DMS53 (cell line): ENCODE measurements around the gene KLHL40.
A peak's percentile ranks its signal among the peaks of the same experiment; 100 is the strongest.

ENCODE experiments used
- DNase-seq: peaks from one replicate; lab custom pipeline; 2025; lab: John Stamatoyannopoulos, UW

Gene KLHL40

DNA sequence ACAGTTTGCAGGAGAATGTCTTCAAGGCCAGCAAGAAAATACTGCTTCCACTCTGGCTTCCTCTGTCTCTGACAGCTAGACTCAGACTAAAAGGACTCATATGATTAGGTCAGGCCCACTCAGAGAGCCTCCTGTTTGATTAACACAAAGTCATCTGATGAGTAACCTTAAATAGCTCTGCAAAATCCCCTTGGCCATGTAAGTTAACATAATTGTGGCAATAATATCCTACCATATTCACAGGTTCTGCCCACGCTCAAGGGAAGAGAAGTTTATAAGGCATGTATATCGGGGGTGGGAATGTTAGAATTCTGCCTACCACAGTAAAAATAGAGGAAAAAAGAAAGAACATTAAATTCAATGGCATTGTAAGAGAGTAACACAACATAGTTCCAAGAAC lies 37.9 kb downstream of the KLHL40 start:
- DNase-seq: no peak

DNA sequence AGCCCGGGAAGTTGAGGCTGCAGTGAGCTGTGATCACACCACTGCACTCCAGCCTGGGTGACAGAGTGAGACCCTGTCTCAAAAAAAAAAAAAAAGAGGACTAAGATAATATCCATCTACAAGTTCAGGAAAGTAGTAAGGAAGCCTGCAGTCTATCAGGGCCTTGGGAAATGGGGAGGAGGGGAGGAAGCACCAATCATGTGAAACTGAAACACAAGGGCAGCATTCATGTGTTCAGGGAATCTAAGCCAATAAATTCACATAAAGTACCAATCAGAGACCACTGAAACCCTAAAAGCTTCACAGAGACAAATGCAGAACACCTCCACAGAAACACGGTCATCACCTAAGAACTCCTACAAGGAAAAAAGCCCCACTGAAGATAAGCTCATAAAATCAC lies 40.1 kb downstream of the KLHL40 start:
- no peak for DNase-seq

DNA sequence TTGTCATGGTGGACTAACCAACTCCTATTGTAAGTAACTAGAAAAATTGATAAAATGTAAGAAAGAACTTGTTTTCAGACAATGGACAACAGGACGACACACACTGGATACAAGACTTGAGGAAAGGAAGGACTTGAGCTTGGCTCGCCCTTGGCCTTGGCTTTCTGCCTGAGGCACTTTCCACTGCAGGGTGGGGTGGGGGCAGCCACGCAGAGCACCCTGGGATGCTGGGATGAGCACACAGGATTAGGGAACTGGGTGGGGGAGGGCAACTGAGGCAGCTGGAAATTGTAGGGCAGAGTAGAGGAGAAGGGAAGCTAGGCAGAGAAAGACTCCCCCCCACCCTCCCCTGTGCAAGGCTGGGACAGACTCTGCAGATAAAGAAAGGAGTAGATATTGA lies 42.7 kb downstream of the KLHL40 start:
- DNase-seq: no peak

DNA sequence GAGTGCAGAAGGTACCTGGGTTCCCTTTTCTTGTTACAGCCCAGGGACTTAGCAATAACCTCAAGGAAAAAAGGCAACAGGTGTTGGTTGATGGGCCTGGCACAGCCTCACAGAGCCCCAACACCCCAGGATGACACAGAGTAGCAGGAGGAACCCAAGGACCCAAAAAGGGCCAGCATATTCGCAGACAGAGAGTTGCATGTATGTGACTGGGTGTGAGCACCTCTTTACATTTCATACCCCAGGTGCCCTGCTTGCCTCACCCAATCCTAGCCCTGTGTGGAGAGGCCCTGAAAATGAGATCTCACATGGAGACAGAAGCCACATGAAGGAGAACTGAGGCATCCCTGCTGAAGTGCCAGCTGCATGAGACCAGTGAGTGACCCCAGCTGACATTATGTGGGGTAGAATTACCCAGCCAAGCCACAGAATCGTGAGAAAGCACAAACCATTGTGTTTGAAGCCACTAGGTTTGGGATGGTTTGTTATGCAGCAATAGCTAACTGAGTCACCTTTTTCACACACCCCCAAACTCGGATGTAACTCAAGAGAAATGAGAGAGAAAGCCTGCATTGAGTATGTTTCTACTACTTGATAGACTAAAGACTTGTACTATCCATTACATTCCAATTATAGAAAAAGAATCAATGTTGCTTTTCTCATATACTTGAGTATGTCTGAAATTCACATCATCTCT lies 43.5 kb downstream of the KLHL40 start:
- DNase-seq: no peak

- no peak for DNase-seq
These were observed 44.2 kb downstream of the KLHL40 start for GRCh38 chr3:42729404-42730145.

GRCh38 chr3:42730294-42730693 lies 45.0 kb downstream of the KLHL40 start:
- DNase-seq: no peak

GRCh38 chr3:42730706-42731420 lies 45.5 kb downstream of the KLHL40 start:
- DNase-seq: no peak

DNA sequence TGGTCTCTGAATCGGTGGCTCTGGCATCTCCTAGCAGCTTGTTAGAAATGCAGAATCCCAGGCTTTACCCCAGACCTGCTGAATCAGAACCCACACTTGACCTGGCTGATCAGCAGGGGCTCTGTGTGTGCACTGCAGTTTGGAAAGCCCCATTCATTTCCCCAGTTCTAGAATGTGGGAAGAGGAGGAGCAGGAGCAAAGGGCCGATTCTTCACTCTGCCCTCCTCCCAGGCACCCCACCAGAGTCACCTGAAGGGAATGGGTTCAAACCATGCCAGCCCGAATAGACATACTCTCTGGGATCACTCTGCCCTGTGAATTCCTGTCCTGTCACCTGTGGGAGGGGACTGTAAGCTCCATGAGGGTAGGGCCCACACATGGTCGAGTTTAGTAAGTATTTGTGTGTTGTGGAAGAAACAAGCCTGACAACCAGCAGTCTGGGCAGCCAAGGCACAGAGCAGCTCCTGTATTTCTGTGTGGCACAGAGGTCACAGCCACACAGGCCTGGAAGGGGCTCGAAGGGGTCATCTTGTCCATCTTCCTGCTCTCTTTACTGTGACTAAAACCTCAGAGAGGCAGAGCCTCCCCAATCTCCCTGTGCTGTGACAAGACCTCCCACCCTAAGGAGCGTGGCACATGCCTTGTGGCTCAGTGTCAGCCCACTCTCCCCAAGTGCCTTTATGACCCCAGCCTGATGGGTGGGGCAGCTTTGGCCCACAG lies 46.3 kb downstream of the KLHL40 start:
- no peak for DNase-seq

- no peak for DNase-seq
These were observed 47.0 kb downstream of the KLHL40 start for GRCh38 chr3:42732196-42732828.

GRCh38 chr3:42732829-42733459 lies 47.6 kb downstream of the KLHL40 start:
- peak; percentile 2 for DNase-seq

DNA sequence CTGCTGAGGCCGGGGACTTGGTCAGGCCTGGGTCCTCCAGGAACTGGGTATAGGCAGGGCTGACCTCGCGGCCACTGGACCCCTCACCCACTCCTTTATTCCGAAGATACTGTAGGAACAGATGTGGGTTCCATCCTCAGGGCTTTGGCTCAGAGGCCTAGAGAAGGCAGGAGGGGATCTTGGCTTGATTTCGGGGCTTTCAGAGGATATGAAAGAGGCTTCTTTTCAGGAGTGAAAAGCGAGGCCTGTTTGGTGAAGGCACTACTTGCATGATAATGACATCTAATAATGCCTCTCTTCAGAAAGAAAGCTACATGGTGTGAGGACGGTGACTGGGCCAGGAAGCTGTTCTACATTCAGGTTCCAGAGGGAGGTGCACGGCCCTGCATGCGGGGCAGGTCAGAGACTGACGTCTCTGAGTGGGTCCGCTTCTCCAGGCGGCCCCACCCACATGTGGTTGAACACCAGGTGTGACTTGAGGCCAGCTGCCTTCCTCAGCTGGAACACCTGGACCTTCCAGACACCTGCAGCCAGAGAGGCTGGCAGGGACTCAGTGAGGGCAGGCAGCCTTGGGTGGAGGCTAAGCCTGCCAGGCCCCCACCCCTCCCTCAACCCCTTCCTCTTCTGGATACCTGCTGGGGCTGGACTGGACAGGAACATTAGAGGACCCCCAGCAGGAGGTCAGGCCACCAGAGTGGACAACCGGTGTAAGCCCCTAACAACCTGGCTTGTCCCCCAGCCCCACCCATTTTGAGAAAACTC lies 48.3 kb downstream of the KLHL40 start:
- DNase-seq: peak; percentile 59

- DNase-seq: no peak
These were observed 49.0 kb downstream of the KLHL40 start for GRCh38 chr3:42734263-42734860.

GRCh38 chr3:42735019-42735418 lies 49.7 kb downstream of the KLHL40 start:
- no peak for DNase-seq

GRCh38 chr3:42735615-42736014 lies 50.3 kb downstream of the KLHL40 start:
- DNase-seq: no peak

- no peak for DNase-seq
These were observed 50.7 kb downstream of the KLHL40 start for GRCh38 chr3:42736081-42736480.

- DNase-seq: no peak
These were observed 51.2 kb downstream of the KLHL40 start for GRCh38 chr3:42736531-42736930.

DNA sequence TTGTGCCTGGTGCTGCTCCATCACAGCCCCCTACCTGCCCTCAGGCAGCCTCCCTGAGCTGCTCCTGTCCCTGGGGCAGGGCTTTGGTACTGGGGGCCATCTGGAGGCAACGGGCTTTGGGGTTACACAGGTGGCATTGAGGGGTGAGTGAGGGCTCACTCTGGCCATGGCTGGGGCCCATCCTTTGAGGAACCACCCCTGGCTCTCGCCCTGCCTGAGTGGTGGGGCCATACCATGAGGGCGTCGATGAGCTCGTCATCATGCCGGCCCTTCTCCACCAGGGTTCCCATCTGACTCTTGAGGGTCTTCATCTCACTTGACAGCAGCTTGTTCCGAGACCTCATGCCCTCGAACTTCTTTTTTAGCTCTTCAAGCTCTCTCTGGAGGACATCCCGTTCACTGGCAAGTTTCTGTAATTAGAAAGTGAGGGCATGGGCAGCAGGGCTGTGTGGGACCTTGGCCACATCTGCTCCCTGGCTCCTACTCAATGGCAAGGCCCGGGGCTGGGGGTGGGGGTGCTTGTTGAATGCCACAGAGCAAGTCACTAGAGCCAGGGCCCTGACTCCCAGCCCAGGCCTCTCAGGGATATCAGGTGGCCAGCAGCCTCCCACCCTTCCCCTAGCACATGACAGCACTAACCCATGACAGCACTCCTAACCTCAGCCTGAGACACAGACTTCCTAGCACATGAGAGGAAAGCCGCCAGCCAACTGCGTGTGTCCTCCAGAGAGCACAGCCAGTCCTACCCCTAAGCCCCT lies 54.2 kb downstream of the KLHL40 start:
- no peak for DNase-seq

DNA sequence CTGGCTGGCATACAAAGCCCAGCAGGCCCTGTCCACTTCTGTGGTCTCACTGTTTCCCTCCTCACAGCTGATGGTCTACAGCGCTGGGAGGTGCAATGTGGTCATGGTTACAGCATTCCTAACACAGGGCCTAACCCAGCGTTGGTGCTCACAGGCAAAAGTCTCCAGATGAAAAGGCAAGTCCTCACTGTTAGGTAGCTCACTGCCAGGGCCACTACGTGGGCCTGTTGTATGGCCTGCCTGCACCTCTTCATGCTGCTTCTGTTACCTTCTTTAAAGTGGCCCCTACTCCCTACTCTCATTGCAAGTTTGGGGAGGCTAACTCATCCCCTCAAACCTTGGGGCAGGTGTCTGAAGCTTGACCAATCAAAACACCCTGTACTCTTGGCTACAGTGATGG lies 56.5 kb downstream of the KLHL40 start:
- no peak for DNase-seq
